Measurements from ENCODE around the gene HSD3B7.

HSD3B7 gene

DNA sequence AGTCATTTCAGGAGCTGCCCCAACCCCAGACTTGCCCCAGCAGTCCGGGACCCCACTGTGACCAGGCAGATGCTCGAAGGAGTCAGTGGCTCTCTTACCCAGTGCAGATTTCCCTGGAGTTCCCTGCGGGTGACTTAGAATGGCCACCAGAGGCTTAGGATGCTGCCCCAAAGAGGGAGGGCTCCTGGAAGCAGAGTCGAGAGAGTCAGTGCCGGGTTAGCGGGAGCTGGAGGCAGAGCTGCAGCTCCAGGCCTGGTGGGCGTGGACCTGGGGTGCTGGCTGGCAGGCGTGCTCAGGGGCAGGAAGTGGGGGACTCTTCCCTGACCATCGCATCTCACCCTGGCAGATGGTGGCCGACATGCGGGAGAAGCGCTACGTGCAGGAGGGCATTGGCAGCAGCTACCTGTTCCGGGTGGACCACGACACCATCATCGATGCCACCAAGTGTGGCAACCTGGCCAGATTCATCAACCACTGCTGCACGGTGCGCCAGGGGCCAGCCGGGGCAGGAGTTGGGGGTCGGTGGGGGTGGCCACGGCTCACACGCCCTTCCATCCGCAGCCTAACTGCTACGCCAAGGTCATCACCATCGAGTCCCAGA, 1.6 kb upstream of the HSD3B7 start (continued):
- TF ChIP-seq, protein P1, sequence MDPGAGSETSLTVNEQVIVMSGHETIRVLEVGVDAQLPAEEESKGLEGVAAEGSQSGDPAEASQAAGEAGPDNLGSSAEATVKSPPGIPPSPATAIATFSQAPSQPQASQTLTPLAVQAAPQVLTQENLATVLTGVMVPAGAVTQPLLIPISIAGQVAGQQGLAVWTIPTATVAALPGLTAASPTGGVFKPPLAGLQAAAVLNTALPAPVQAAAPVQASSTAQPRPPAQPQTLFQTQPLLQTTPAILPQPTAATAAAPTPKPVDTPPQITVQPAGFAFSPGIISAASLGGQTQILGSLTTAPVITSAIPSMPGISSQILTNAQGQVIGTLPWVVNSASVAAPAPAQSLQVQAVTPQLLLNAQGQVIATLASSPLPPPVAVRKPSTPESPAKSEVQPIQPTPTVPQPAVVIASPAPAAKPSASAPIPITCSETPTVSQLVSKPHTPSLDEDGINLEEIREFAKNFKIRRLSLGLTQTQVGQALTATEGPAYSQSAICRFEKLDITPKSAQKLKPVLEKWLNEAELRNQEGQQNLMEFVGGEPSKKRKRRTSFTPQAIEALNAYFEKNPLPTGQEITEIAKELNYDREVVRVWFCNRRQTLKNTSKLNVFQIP (CRISPR knock-in tag; IDR thresholded peaks at IDR 0.05; ENCODE audit: borderline replicate concordance, low read depth): no peak
- no peak for TF ChIP-seq ZNF8 (CRISPR knock-in tag; IDR thresholded peaks at IDR 0.05)
- TF ChIP-seq ZNF565 (CRISPR knock-in tag; conservative IDR thresholded peaks at IDR 0.05; ENCODE audit: low read depth): no peak
- no peak for TF ChIP-seq TCF4 (CRISPR knock-in tag; IDR thresholded peaks at IDR 0.05; ENCODE audit: borderline replicate concordance)
- no peak for TF ChIP-seq ZC3H10 (CRISPR knock-in tag; IDR thresholded peaks at IDR 0.05)
- TF ChIP-seq ARNTL (CRISPR knock-in tag; IDR thresholded peaks at IDR 0.05; ENCODE audit: borderline replicate concordance, low read depth): no peak
- no peak for TF ChIP-seq ESRRG (CRISPR knock-in tag; IDR thresholded peaks at IDR 0.05)
- no peak for TF ChIP-seq GLIS3 (CRISPR knock-in tag; IDR thresholded peaks at IDR 0.05)
- TF ChIP-seq ZFP30 (CRISPR knock-in tag; IDR thresholded peaks at IDR 0.05): no peak
- no peak for TF ChIP-seq TOX (CRISPR knock-in tag; IDR thresholded peaks at IDR 0.05; ENCODE audit: borderline replicate concordance)
- no peak for TF ChIP-seq SNAI2 (CRISPR knock-in tag; IDR thresholded peaks at IDR 0.05)
- no peak for TF ChIP-seq ISL1 (CRISPR knock-in tag; IDR thresholded peaks at IDR 0.05)

DNA sequence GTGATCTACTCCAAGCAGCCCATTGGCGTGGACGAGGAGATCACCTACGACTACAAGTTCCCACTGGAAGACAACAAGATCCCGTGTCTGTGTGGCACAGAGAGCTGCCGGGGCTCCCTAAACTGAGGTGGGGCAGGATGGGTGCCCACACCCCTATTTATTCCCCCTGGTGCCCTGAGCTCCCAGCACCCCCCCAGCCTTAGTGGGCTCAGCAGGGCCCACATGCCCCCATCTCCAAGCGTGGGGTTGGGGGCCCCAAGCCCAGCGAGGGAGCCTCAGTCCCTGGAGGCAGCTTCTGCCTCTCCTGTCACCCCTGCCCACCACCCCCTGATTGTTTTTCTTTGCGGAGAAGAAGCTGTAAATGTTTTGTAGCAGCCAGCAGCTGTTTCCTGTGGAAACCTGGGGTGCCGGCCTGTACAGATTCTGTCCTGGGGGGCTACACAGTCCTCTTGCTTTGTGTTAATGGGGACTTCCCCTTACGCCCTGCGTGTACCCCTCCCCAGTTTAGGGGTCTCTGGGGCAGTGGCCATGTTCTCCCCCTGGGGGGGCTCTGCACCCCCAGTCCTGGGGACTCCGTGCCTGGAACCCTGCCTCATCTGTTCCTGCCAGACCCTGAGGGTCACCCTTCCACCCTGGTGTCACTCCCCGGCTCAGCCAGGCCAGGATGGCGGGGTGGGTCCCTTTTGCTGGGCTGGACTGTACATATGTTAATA, 953 bp upstream of the HSD3B7 start:
- TF ChIP-seq, protein P2, sequence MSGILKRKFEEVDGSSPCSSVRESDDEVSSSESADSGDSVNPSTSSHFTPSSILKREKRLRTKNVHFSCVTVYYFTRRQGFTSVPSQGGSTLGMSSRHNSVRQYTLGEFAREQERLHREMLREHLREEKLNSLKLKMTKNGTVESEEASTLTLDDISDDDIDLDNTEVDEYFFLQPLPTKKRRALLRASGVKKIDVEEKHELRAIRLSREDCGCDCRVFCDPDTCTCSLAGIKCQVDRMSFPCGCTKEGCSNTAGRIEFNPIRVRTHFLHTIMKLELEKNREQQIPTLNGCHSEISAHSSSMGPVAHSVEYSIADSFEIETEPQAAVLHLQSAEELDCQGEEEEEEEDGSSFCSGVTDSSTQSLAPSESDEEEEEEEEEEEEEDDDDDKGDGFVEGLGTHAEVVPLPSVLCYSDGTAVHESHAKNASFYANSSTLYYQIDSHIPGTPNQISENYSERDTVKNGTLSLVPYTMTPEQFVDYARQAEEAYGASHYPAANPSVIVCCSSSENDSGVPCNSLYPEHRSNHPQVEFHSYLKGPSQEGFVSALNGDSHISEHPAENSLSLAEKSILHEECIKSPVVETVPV (CRISPR knock-in tag; IDR thresholded peaks at IDR 0.05): no peak
- TF ChIP-seq ZFP30 (CRISPR knock-in tag; IDR thresholded peaks at IDR 0.05) (no peak), CSDC2 (CRISPR knock-in tag; IDR thresholded peaks at IDR 0.05) (no peak), TCF4 (CRISPR knock-in tag; IDR thresholded peaks at IDR 0.05; ENCODE audit: borderline replicate concordance) (no peak), ESRRG (CRISPR knock-in tag; IDR thresholded peaks at IDR 0.05) (no peak), ZNF70 (CRISPR knock-in tag; IDR thresholded peaks at IDR 0.05) (no peak), SNAI2 (CRISPR knock-in tag; IDR thresholded peaks at IDR 0.05) (no peak), ZC3H10 (CRISPR knock-in tag; IDR thresholded peaks at IDR 0.05) (no peak), PPARA (CRISPR knock-in tag; IDR thresholded peaks at IDR 0.05; ENCODE audit: borderline replicate concordance) (no peak), ZNF8 (CRISPR knock-in tag; IDR thresholded peaks at IDR 0.05) (no peak), OSR1 (CRISPR knock-in tag; IDR thresholded peaks at IDR 0.05) (no peak), ZNF565 (CRISPR knock-in tag; conservative IDR thresholded peaks at IDR 0.05; ENCODE audit: low read depth) (no peak), GLIS3 (CRISPR knock-in tag; IDR thresholded peaks at IDR 0.05) (no peak), ZFP3 (CRISPR knock-in tag; IDR thresholded peaks at IDR 0.05) (no peak)
- TF ChIP-seq, protein P3, sequence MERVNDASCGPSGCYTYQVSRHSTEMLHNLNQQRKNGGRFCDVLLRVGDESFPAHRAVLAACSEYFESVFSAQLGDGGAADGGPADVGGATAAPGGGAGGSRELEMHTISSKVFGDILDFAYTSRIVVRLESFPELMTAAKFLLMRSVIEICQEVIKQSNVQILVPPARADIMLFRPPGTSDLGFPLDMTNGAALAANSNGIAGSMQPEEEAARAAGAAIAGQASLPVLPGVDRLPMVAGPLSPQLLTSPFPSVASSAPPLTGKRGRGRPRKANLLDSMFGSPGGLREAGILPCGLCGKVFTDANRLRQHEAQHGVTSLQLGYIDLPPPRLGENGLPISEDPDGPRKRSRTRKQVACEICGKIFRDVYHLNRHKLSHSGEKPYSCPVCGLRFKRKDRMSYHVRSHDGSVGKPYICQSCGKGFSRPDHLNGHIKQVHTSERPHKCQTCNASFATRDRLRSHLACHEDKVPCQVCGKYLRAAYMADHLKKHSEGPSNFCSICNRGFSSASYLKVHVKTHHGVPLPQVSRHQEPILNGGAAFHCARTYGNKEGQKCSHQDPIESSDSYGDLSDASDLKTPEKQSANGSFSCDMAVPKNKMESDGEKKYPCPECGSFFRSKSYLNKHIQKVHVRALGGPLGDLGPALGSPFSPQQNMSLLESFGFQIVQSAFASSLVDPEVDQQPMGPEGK (CRISPR knock-in tag; IDR thresholded peaks at IDR 0.05; ENCODE audit: borderline replicate concordance): no peak
- TF ChIP-seq, protein P1 (CRISPR knock-in tag; IDR thresholded peaks at IDR 0.05; ENCODE audit: borderline replicate concordance, low read depth): no peak
- TF ChIP-seq, protein P4, sequence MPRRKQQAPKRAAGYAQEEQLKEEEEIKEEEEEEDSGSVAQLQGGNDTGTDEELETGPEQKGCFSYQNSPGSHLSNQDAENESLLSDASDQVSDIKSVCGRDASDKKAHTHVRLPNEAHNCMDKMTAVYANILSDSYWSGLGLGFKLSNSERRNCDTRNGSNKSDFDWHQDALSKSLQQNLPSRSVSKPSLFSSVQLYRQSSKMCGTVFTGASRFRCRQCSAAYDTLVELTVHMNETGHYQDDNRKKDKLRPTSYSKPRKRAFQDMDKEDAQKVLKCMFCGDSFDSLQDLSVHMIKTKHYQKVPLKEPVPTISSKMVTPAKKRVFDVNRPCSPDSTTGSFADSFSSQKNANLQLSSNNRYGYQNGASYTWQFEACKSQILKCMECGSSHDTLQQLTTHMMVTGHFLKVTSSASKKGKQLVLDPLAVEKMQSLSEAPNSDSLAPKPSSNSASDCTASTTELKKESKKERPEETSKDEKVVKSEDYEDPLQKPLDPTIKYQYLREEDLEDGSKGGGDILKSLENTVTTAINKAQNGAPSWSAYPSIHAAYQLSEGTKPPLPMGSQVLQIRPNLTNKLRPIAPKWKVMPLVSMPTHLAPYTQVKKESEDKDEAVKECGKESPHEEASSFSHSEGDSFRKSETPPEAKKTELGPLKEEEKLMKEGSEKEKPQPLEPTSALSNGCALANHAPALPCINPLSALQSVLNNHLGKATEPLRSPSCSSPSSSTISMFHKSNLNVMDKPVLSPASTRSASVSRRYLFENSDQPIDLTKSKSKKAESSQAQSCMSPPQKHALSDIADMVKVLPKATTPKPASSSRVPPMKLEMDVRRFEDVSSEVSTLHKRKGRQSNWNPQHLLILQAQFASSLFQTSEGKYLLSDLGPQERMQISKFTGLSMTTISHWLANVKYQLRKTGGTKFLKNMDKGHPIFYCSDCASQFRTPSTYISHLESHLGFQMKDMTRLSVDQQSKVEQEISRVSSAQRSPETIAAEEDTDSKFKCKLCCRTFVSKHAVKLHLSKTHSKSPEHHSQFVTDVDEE (CRISPR knock-in tag; IDR thresholded peaks at IDR 0.05): no peak
- TF ChIP-seq, protein P5, sequence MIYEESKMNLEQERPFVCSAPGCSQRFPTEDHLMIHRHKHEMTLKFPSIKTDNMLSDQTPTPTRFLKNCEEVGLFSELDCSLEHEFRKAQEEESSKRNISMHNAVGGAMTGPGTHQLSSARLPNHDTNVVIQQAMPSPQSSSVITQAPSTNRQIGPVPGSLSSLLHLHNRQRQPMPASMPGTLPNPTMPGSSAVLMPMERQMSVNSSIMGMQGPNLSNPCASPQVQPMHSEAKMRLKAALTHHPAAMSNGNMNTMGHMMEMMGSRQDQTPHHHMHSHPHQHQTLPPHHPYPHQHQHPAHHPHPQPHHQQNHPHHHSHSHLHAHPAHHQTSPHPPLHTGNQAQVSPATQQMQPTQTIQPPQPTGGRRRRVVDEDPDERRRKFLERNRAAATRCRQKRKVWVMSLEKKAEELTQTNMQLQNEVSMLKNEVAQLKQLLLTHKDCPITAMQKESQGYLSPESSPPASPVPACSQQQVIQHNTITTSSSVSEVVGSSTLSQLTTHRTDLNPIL (CRISPR knock-in tag; IDR thresholded peaks at IDR 0.05; ENCODE audit: low read depth): no peak
- ATAC-seq: peak; percentile 2; the same call in 1 of the 3 replicates

Data from SK-N-SH treated with all-trans-retinoic acid at 6 μM for 48 hours (cell line).